ENCODE measurements around the gene XRCC4. TPM values are rescaled to one million over a fixed set of nuclear protein-coding genes. Genes with fewer than 3 reads are reported as not detected.

The XRCC4 gene
- total RNA-seq, 1 experiment from 2014 or later = 24.6 TPM

DNA sequence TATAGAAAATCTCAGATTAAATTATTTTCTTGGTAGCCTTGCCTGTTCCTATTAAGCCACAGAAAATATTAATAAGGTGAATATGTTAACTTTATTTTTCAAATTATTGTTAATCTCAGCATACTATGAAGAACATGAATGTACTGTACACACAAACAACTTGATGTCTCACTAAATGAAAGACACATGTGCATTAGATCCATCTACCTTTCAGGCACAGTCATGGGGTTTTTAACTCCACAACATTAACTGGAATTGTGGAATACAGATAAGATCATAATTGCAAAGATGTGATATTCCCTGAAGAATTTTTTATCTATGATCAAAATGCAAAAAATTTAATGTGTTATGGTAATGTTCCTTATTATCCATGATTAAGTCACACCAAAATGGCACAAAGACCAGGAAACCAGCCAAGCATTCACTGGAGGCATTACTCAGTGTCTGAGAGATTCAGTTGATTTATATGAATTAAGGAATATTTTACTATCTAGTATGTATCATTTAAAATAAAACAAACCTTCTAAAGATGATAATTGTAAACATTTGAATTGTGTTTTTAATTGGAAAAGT lies 244.2 kb downstream of the XRCC4 start:
- DNase-seq (ENCODE audit: low read depth, low spot score) = no peak
- no peak overlapping the region for H3K4me3 ChIP-seq (replicated peaks in 1 of 2; ENCODE audit: low read depth in 1 of 2, low read length in 2 of 2)
- H3K4me1 ChIP-seq (ENCODE audit: control insufficient read depth in 1 of 2, insufficient read depth in 2 of 2, low read length in 2 of 2) = peaks cover 0 to 8% of the 10 kb centered on the region in 2 experiments; a peak in 3 of 4 replicates
- no peaks in the 10 kb centered on the region for H3K9me3 ChIP-seq (ENCODE audit: control insufficient read depth in 1 of 2, insufficient read depth in 1 of 2, low read depth in 1 of 2, low read length in 2 of 2)
- no peak overlapping the region for H3K9ac ChIP-seq (ENCODE audit: low read length)
- H2AFZ ChIP-seq (ENCODE audit: low read depth, low read length, poor library complexity, severe bottlenecking) = no peak overlapping the region
- POLR2A ChIA-PET = no interaction called here
- BruUV-seq (replicated peaks) = no TSS peak
- H3K36me3 ChIP-seq (ENCODE audit: control insufficient read depth in 1 of 2, insufficient read depth in 2 of 2, low read length in 2 of 2) = no peaks in the 10 kb centered on the region
- RAD21 ChIA-PET (ENCODE audit: low non-redundant PET in 1 of 2, low total read pairs in 2 of 2, uncharacterized antibody in 2 of 2, unreplicated experiment in 2 of 2) = no interaction called here
- intact Hi-C loops (cut with micrococcal nuclease) = no loop called here
- H3K4me2 ChIP-seq (ENCODE audit: low read length) = no peak overlapping the region
- H4K20me1 ChIP-seq (ENCODE audit: insufficient read depth) = no peaks in the 10 kb centered on the region
- CTCF ChIA-PET = no interaction called here
- no peaks in the 10 kb centered on the region for H3K27me3 ChIP-seq (ENCODE audit: insufficient read depth, low read length)
- TF ChIP-seq EZH2phosphoT487 (IDR thresholded peaks at IDR 0.05; ENCODE audit: borderline replicate concordance) (no peak), SRF (IDR thresholded peaks at IDR 0.05; ENCODE audit: low read depth) (no peak), RAD21 (IDR thresholded peaks at IDR 0.05; ENCODE audit: low read depth) (no peak), EGR1 (IDR thresholded peaks at IDR 0.05; ENCODE audit: low read depth) (no peak), SIN3A (IDR thresholded peaks at IDR 0.05; ENCODE audit: low read depth) (no peak), TCF7L2 (IDR thresholded peaks at IDR 0.05; ENCODE audit: borderline replicate concordance, extremely low read depth, insufficient read depth, insufficient read length) (no peak), SP1 (IDR thresholded peaks at IDR 0.05; ENCODE audit: low read depth) (no peak), ZFX (IDR thresholded peaks at IDR 0.05) (no peak), POLR2AphosphoS5 (IDR thresholded peaks at IDR 0.05; ENCODE audit: low read depth, low read length) (no peak), POLR2A (IDR thresholded peaks at IDR 0.05; ENCODE audit: borderline replicate concordance, extremely low read depth, insufficient read depth, insufficient read length) (no peak), FOSL1 (IDR thresholded peaks at IDR 0.05; ENCODE audit: low read depth) (no peak)
- TF ChIP-seq, protein P1, sequence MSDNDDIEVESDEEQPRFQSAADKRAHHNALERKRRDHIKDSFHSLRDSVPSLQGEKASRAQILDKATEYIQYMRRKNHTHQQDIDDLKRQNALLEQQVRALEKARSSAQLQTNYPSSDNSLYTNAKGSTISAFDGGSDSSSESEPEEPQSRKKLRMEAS (IDR thresholded peaks at IDR 0.05) = no peak
- ATAC-seq = no peak
- H3K9me2 ChIP-seq (ENCODE audit: insufficient read depth) = no peaks in the 10 kb centered on the region
- H3K79me2 ChIP-seq (ENCODE audit: insufficient read depth, low read length) = no peaks in the 10 kb centered on the region
- H3K27ac ChIP-seq (ENCODE audit: low read depth, low read length) = no peak overlapping the region
